ENCODE data around the gene HOXC11.
A peak's percentile ranks its signal among the peaks of the same experiment; 100 is the strongest.

HOXC11 gene

GRCh38 chr12:54016051-54016450 lies 43.1 kb downstream of the HOXC11 start:
- ATAC-seq, result no peak
- Mint-ChIP-seq H3K27ac (no peak overlapping the region), H3K4me1 (peaks cover 21% of the 10 kb centered on the region), H3K27me3 (peaks cover 79% of the 10 kb centered on the region), H3K9me3 (no peaks in the 10 kb centered on the region), H3K4me3 (no peak overlapping the region), H3K36me3 (ENCODE audit: low read depth) (no peaks in the 10 kb centered on the region)
- no peak for DNase-seq

GRCh38 chr12:54016478-54016964 lies 43.6 kb downstream of the HOXC11 start:
- H3K27ac Mint-ChIP-seq, result no peak overlapping the region
- H3K36me3 Mint-ChIP-seq (ENCODE audit: low read depth), result no peaks in the 10 kb centered on the region
- no peak for ATAC-seq
- H3K4me1 Mint-ChIP-seq, result peaks cover 18% of the 10 kb centered on the region
- no peaks in the 10 kb centered on the region for H3K9me3 Mint-ChIP-seq
- no peak for DNase-seq
- peaks cover 79% of the 10 kb centered on the region for H3K27me3 Mint-ChIP-seq
- no peak overlapping the region for H3K4me3 Mint-ChIP-seq

- H3K9me3 Mint-ChIP-seq, result no peaks in the 10 kb centered on the region
- H3K27me3 Mint-ChIP-seq, result peaks cover 79% of the 10 kb centered on the region
- H3K4me1 Mint-ChIP-seq, result peaks cover 17% of the 10 kb centered on the region
- no peak overlapping the region for H3K27ac Mint-ChIP-seq
- ATAC-seq, result peak; percentile 22
- H3K4me3 Mint-ChIP-seq, result peak overlapping the region; percentile 79
- no peaks in the 10 kb centered on the region for H3K36me3 Mint-ChIP-seq (ENCODE audit: low read depth)
- no peak for DNase-seq
Observed at GRCh38 chr12:54017027-54017788, 44.3 kb downstream of the HOXC11 start.

- Mint-ChIP-seq H3K36me3 (ENCODE audit: low read depth) (no peaks in the 10 kb centered on the region), H3K9me3 (no peaks in the 10 kb centered on the region), H3K4me3 (peak overlapping the region; percentile 79), H3K27ac (no peak overlapping the region), H3K27me3 (peaks cover 78% of the 10 kb centered on the region), H3K4me1 (peaks cover 17% of the 10 kb centered on the region)
- peak; percentile 86 for ATAC-seq
- DNase-seq, result peak; percentile 75
Observed at GRCh38 chr12:54017878-54018467, 45.0 kb downstream of the HOXC11 start.

GRCh38 chr12:54018468-54018984 lies 45.6 kb downstream of the HOXC11 start:
- Mint-ChIP-seq H3K4me3 (peak overlapping the region; percentile 79), H3K27ac (no peak overlapping the region), H3K36me3 (ENCODE audit: low read depth) (no peaks in the 10 kb centered on the region), H3K9me3 (no peaks in the 10 kb centered on the region), H3K27me3 (peaks cover 78% of the 10 kb centered on the region), H3K4me1 (peaks cover 17% of the 10 kb centered on the region)
- DNase-seq (no peak), ATAC-seq (no peak)

GRCh38 chr12:54019091-54019811 lies 46.3 kb downstream of the HOXC11 start:
- no peaks in the 10 kb centered on the region for H3K36me3 Mint-ChIP-seq (ENCODE audit: low read depth)
- ATAC-seq (no peak), DNase-seq (no peak)
- peaks cover 17% of the 10 kb centered on the region for H3K4me1 Mint-ChIP-seq
- H3K27ac Mint-ChIP-seq, result no peak overlapping the region
- no peak overlapping the region for H3K4me3 Mint-ChIP-seq
- no peaks in the 10 kb centered on the region for H3K9me3 Mint-ChIP-seq
- peaks cover 78% of the 10 kb centered on the region for H3K27me3 Mint-ChIP-seq

- no peaks in the 10 kb centered on the region for H3K36me3 Mint-ChIP-seq (ENCODE audit: low read depth)
- peaks cover 14% of the 10 kb centered on the region for H3K4me1 Mint-ChIP-seq
- H3K9me3 Mint-ChIP-seq, result no peaks in the 10 kb centered on the region
- ATAC-seq, result no peak
- no peak overlapping the region for H3K27ac Mint-ChIP-seq
- no peak for DNase-seq
- H3K27me3 Mint-ChIP-seq, result peaks cover 78% of the 10 kb centered on the region
- H3K4me3 Mint-ChIP-seq, result no peak overlapping the region
Observed at GRCh38 chr12:54019924-54020590, 47.1 kb downstream of the HOXC11 start.

- Mint-ChIP-seq H3K9me3 (no peaks in the 10 kb centered on the region), H3K36me3 (ENCODE audit: low read depth) (no peaks in the 10 kb centered on the region), H3K4me1 (peaks cover 12% of the 10 kb centered on the region), H3K27me3 (peaks cover 76% of the 10 kb centered on the region), H3K27ac (no peak overlapping the region), H3K4me3 (no peak overlapping the region)
- ATAC-seq (no peak), DNase-seq (no peak)
Observed at GRCh38 chr12:54020591-54021405, 47.9 kb downstream of the HOXC11 start.

- H3K27ac Mint-ChIP-seq, result no peak overlapping the region
- DNase-seq (no peak), ATAC-seq (no peak)
- peaks cover 75% of the 10 kb centered on the region for H3K27me3 Mint-ChIP-seq
- peaks cover 12% of the 10 kb centered on the region for H3K4me1 Mint-ChIP-seq
- no peaks in the 10 kb centered on the region for H3K9me3 Mint-ChIP-seq
- no peak overlapping the region for H3K4me3 Mint-ChIP-seq
- H3K36me3 Mint-ChIP-seq (ENCODE audit: low read depth), result no peaks in the 10 kb centered on the region
Observed at GRCh38 chr12:54021432-54022013, 48.6 kb downstream of the HOXC11 start.

GRCh38 chr12:54022960-54023884 lies 50.3 kb downstream of the HOXC11 start:
- peaks cover 83% of the 10 kb centered on the region for H3K27me3 Mint-ChIP-seq
- no peaks in the 10 kb centered on the region for H3K36me3 Mint-ChIP-seq (ENCODE audit: low read depth)
- DNase-seq (no peak), ATAC-seq (no peak)
- H3K4me3 Mint-ChIP-seq, result no peak overlapping the region
- no peak overlapping the region for H3K27ac Mint-ChIP-seq
- H3K9me3 Mint-ChIP-seq, result no peaks in the 10 kb centered on the region
- peaks cover 5% of the 10 kb centered on the region for H3K4me1 Mint-ChIP-seq

- DNase-seq, result no peak
- H3K27ac Mint-ChIP-seq, result no peak overlapping the region
- ATAC-seq, result no peak
- no peak overlapping the region for H3K4me3 Mint-ChIP-seq
- peaks cover 6% of the 10 kb centered on the region for H3K4me1 Mint-ChIP-seq
- peaks cover 86% of the 10 kb centered on the region for H3K27me3 Mint-ChIP-seq
- H3K9me3 Mint-ChIP-seq, result no peaks in the 10 kb centered on the region
- no peaks in the 10 kb centered on the region for H3K36me3 Mint-ChIP-seq (ENCODE audit: low read depth)
Observed at GRCh38 chr12:54024127-54024526, 51.2 kb downstream of the HOXC11 start.

GRCh38 chr12:54024581-54025305 lies 51.8 kb downstream of the HOXC11 start:
- no peak for DNase-seq
- H3K4me1 Mint-ChIP-seq, result peaks cover 9% of the 10 kb centered on the region
- no peaks in the 10 kb centered on the region for H3K36me3 Mint-ChIP-seq (ENCODE audit: low read depth)
- no peaks in the 10 kb centered on the region for H3K9me3 Mint-ChIP-seq
- ATAC-seq, result no peak
- H3K4me3 Mint-ChIP-seq, result no peak overlapping the region
- H3K27ac Mint-ChIP-seq, result no peak overlapping the region
- H3K27me3 Mint-ChIP-seq, result peaks cover 87% of the 10 kb centered on the region

All from activated naive CD8-positive, alpha-beta T cell treated with anti-CD3 and anti-CD28 coated beads, Interleukin-2, amount 50 U/mL, for 24 hours (primary cell).